GM23338 (cell line): ENCODE measurements around the gene TMEM174. TPM values are rescaled to one million over a fixed set of nuclear protein-coding genes. Genes with fewer than 3 reads are reported as not detected.

Experiments
- ATAC-seq: fragments of 200-7000 bp; cut with Tn5 transposase; 3 replicates; pipeline ENCODE4 v1.9.1; 2020
- DNase-seq: peaks from one replicate; pipeline ENCODE4 v3.0.0-alpha.2; 2015; ENCODE audit warnings: low spot score
- H2AFZ ChIP-seq: fragments of 200-600 bp; sonication (generic); 2 replicates; pipeline ENCODE4 v1.8.0; 2016; ENCODE audit warnings: antibody characterized with exemption, mild to moderate bottlenecking, moderate library complexity
- H3F3A ChIP-seq: fragments of 200-600 bp; sonication (generic); replicated peaks from 2 replicates; pipeline ENCODE4 v1.8.0; 2017; ENCODE audit warnings: antibody characterized with exemption, mixed run types, low read depth
- H3K27ac ChIP-seq: fragments of 200-600 bp; sonication (generic); 2 replicates; pipeline ENCODE4 v1.6.1; 2016; ENCODE audit warnings: low read depth
- H3K27me3 ChIP-seq: fragments of 200-600 bp; sonication (generic); 2 replicates; pipeline ENCODE4 v1.8.0; 2016; ENCODE audit warnings: mild to moderate bottlenecking, mixed run types, moderate library complexity; ENCODE audit not compliant: insufficient read depth
- H3K36me3 ChIP-seq: fragments of 200-600 bp; sonication (generic); 2 replicates; pipeline ENCODE4 v1.8.0; 2016; ENCODE audit warnings: mild to moderate bottlenecking; ENCODE audit not compliant: insufficient read depth
- H3K4me1 ChIP-seq: fragments of 200-600 bp; sonication (generic); 2 replicates; pipeline ENCODE4 v1.8.0; 2016; ENCODE audit warnings: mild to moderate bottlenecking, moderate library complexity; ENCODE audit not compliant: insufficient read depth
- H3K4me2 ChIP-seq: fragments of 200-600 bp; sonication (generic); 2 replicates; pipeline ENCODE4 v1.7.1; 2017; ENCODE audit warnings: mixed run types
- H3K4me3 ChIP-seq: fragments of 200-600 bp; sonication (generic); 2 replicates; pipeline ENCODE4 v1.6.1; 2016; ENCODE audit warnings: mixed run types
- H3K79me2 ChIP-seq: fragments of 200-600 bp; sonication (generic); replicated peaks from 2 replicates; pipeline ENCODE4 v1.8.0; 2017; ENCODE audit warnings: mild to moderate bottlenecking; ENCODE audit not compliant: insufficient read depth
- H3K9me2 ChIP-seq: fragments of 200-600 bp; sonication (generic); 2 replicates; pipeline ENCODE4 v1.8.0; 2017; ENCODE audit not compliant: insufficient read depth
- H4K20me1 ChIP-seq: fragments of 200-600 bp; sonication (generic); replicated peaks from 2 replicates; pipeline ENCODE4 v1.8.0; 2017; ENCODE audit warnings: mild to moderate bottlenecking; ENCODE audit not compliant: insufficient read depth
- H3K27ac Mint-ChIP-seq: 2 replicates; pipeline ENCODE4 v1.8.0; 2020; ENCODE audit warnings: inconsistent platforms, mild to moderate bottlenecking, moderate library complexity, mixed read lengths
- H3K27me3 Mint-ChIP-seq: 3 replicates; pipeline ENCODE4 v1.8.0; 2022; ENCODE audit warnings: low read depth, mild to moderate bottlenecking, moderate library complexity, mixed read lengths, inconsistent platforms; ENCODE audit not compliant: insufficient read depth, poor library complexity
- H3K36me3 Mint-ChIP-seq: 3 replicates; pipeline ENCODE4 v1.8.0; 2021; ENCODE audit warnings: low read depth, mild to moderate bottlenecking, inconsistent platforms, moderate library complexity, mixed read lengths
- H3K4me1 Mint-ChIP-seq: 3 replicates; pipeline ENCODE4 v1.8.0; 2020; ENCODE audit warnings: mild to moderate bottlenecking, inconsistent platforms, mixed read lengths
- H3K4me3 Mint-ChIP-seq: 3 replicates; pipeline ENCODE4 v1.8.0; 2021; ENCODE audit warnings: moderate library complexity, mild to moderate bottlenecking, inconsistent platforms, mixed read lengths
- H3K9me3 Mint-ChIP-seq: 3 replicates; pipeline ENCODE4 v1.8.0; 2020; ENCODE audit warnings: moderate library complexity, mild to moderate bottlenecking, inconsistent platforms, mixed read lengths
- CREB1 ChIP-seq: fragments of 250-450 bp; sonication (Bioruptor Pico); IDR thresholded peaks from 2 replicates; pipeline ENCODE4 v1.5.0; 2020; ENCODE audit warnings: low read depth, mild to moderate bottlenecking, moderate library complexity
- CTCF ChIP-seq, 2 experiments: fragments of 200-600 bp in 1 of 2; sonication (generic) in 1 of 2; conservative IDR thresholded peaks; 2 replicates each; pipeline versions ENCODE4 v1.5.1 to v1.6.1; 2016 to 2017; ENCODE audit warnings: antibody characterized with exemption in 2 of 2, low read depth in 2 of 2, mild to moderate bottlenecking in 2 of 2, moderate library complexity in 1 of 2
- ETS1 ChIP-seq: IDR thresholded peaks from 2 replicates; pipeline ENCODE4 v1.6.1; 2016; ENCODE audit warnings: antibody characterized with exemption
- EZH2phosphoT487 ChIP-seq: fragments of 200-600 bp; sonication (generic); IDR thresholded peaks from one replicate; pipeline ENCODE4 v1.8.1; 2018; ENCODE audit warnings: antibody characterized with exemption; ENCODE audit not compliant: unreplicated experiment
- JUNB ChIP-seq: IDR thresholded peaks from one replicate; pipeline ENCODE4 v1.6.1; 2016; ENCODE audit warnings: antibody characterized with exemption; ENCODE audit not compliant: unreplicated experiment
- NANOG ChIP-seq: IDR thresholded peaks from 2 replicates; pipeline ENCODE4 v1.6.1; 2016; ENCODE audit warnings: antibody characterized with exemption, borderline replicate concordance
- POLR2AphosphoS5 ChIP-seq: IDR thresholded peaks from 2 replicates; pipeline ENCODE4 v1.6.1; 2016; ENCODE audit warnings: antibody characterized with exemption, low read depth
- REST ChIP-seq: IDR thresholded peaks from one replicate; pipeline ENCODE4 v1.6.1; 2018; ENCODE audit warnings: antibody characterized with exemption; ENCODE audit not compliant: unreplicated experiment
- ZNF114 ChIP-seq: fragments of 250-450 bp; sonication (Bioruptor Pico); IDR thresholded peaks from 2 replicates; pipeline ENCODE4 v1.5.0; 2020; ENCODE audit warnings: mild to moderate bottlenecking, moderate library complexity
- ZNF462 ChIP-seq: fragments of 250-450 bp; sonication (Bioruptor Pico); IDR thresholded peaks from 2 replicates; pipeline ENCODE4 v1.5.0; 2020; ENCODE audit warnings: mild to moderate bottlenecking, moderate library complexity
- polyA plus RNA-seq: library from polyadenylated mRNA; unstranded; fragments of >200 nt; fragmentation: Nextera tagmentation; extraction: Ambion mirVana; gene quantifications from 2 replicates; pipeline ENCODE4 v1.2.1, GENCODE V29; 2016
- total RNA-seq: library from RNA; depleted of rRNA; stranded (reverse); fragments of >200 nt; shearing (Covaris generic); gene quantifications from 2 replicates; pipeline ENCODE4 v1.2.3, GENCODE V29; 2014

TMEM174 gene
- total and polyA plus RNA-seq, 2 experiments from 2014 or later = not detected

GRCh38 chr5:73204332-73204731, 31.3 kb downstream of the TMEM174 start:
- no peaks in the 10 kb centered on the region for H3K36me3 ChIP-seq
- TF ChIP-seq NANOG = no peak
- no peak for TF ChIP-seq CREB1
- TF ChIP-seq JUNB = no peak
- no peak for TF ChIP-seq ZNF114 (CRISPR knock-in tag)
- DNase-seq (no peak), ATAC-seq (no peak)
- no peaks in the 10 kb centered on the region for H3K79me2 ChIP-seq
- H3F3A ChIP-seq = no peaks in the 10 kb centered on the region
- H3K27me3 ChIP-seq = peaks cover 15% of the 10 kb centered on the region
- H3K4me3 Mint-ChIP-seq = no peak overlapping the region
- H3K9me2 ChIP-seq = no peaks in the 10 kb centered on the region
- H3K27me3 Mint-ChIP-seq = peaks cover 11% of the 10 kb centered on the region
- peaks cover 11% of the 10 kb centered on the region for H3K36me3 Mint-ChIP-seq
- peaks cover 3% of the 10 kb centered on the region for H3K4me1 Mint-ChIP-seq
- H3K27ac ChIP-seq = no peak overlapping the region
- H3K9me3 Mint-ChIP-seq = peaks cover 16% of the 10 kb centered on the region
- no peaks in the 10 kb centered on the region for H4K20me1 ChIP-seq
- H3K27ac Mint-ChIP-seq = no peak overlapping the region
- no peak overlapping the region for H2AFZ ChIP-seq
- H3K4me2 ChIP-seq = no peak overlapping the region
- H3K4me3 ChIP-seq = no peak overlapping the region
- peaks cover 13% of the 10 kb centered on the region for H3K4me1 ChIP-seq

- H3K27ac Mint-ChIP-seq = no peak overlapping the region
- Histone ChIP-seq H3K27me3 (peaks cover 12% of the 10 kb centered on the region), H3K79me2 (no peaks in the 10 kb centered on the region), H2AFZ (no peak overlapping the region), H3K4me3 (no peak overlapping the region), H4K20me1 (no peaks in the 10 kb centered on the region), H3K4me2 (no peak overlapping the region), H3F3A (no peaks in the 10 kb centered on the region), H3K9me2 (no peaks in the 10 kb centered on the region), H3K27ac (no peak overlapping the region), H3K4me1 (peaks cover 13% of the 10 kb centered on the region), H3K36me3 (no peaks in the 10 kb centered on the region)
- peaks cover 14% of the 10 kb centered on the region for H3K36me3 Mint-ChIP-seq
- H3K4me3 Mint-ChIP-seq = no peak overlapping the region
- H3K9me3 Mint-ChIP-seq = peaks cover 20% of the 10 kb centered on the region
- no peak for ATAC-seq
- peaks cover 3% of the 10 kb centered on the region for H3K4me1 Mint-ChIP-seq
- peaks cover 11% of the 10 kb centered on the region for H3K27me3 Mint-ChIP-seq
- no peak for DNase-seq
- TF ChIP-seq ETS1 = no peak
- no peak for TF ChIP-seq CREB1
- TF ChIP-seq ZNF462 (CRISPR knock-in tag) = no peak
- TF ChIP-seq POLR2AphosphoS5 = no peak
- TF ChIP-seq CTCF (conservative IDR thresholded peaks at IDR 0.05; ENCODE audit: low read depth in 2 of 2) = no peak
- TF ChIP-seq EZH2phosphoT487 = no peak
- no peak for TF ChIP-seq REST
- TF ChIP-seq NANOG = no peak
Observed at GRCh38 chr5:73204733-73205132, 31.7 kb downstream of the TMEM174 start.
